ENCODE results near the gene PUM2. TPM values are rescaled to one million over a fixed set of nuclear protein-coding genes. Genes with fewer than 3 reads are reported as not detected.

The PUM2 gene
- total RNA-seq, 1 donor from 2014 or later = 112 TPM

GRCh38 chr2:20317690-20318089 lies 33.0 kb downstream of the PUM2 start:
- Mint-ChIP-seq H3K9me3 (no peaks in the 10 kb centered on the region), H3K4me3 (no peak overlapping the region), H3K36me3 (peaks cover 49% of the 10 kb centered on the region), H3K4me1 (ENCODE audit: unreplicated experiment) (peaks cover 15% of the 10 kb centered on the region), H3K27ac (no peak overlapping the region), H3K27me3 (no peaks in the 10 kb centered on the region)
- no peak for TF ChIP-seq CTCF (conservative IDR thresholded peaks at IDR 0.05)
- no peak for DNase-seq (ENCODE audit: extremely low spot score, unreplicated experiment)

- DNase-seq (ENCODE audit: extremely low spot score, unreplicated experiment) = no peak
- H3K27ac Mint-ChIP-seq = no peak overlapping the region
- no peak overlapping the region for H3K4me3 Mint-ChIP-seq
- no peaks in the 10 kb centered on the region for H3K27me3 Mint-ChIP-seq
- H3K36me3 Mint-ChIP-seq = peaks cover 50% of the 10 kb centered on the region
- TF ChIP-seq CTCF (conservative IDR thresholded peaks at IDR 0.05) = no peak
- H3K9me3 Mint-ChIP-seq = no peaks in the 10 kb centered on the region
- H3K4me1 Mint-ChIP-seq (ENCODE audit: unreplicated experiment) = peaks cover 15% of the 10 kb centered on the region
Observed at GRCh38 chr2:20317197-20317596, 33.4 kb downstream of the PUM2 start.

- no peak for TF ChIP-seq CTCF (conservative IDR thresholded peaks at IDR 0.05)
- peaks cover 42% of the 10 kb centered on the region for H3K36me3 Mint-ChIP-seq
- no peaks in the 10 kb centered on the region for H3K27me3 Mint-ChIP-seq
- H3K9me3 Mint-ChIP-seq = no peaks in the 10 kb centered on the region
- no peak overlapping the region for H3K27ac Mint-ChIP-seq
- peaks cover 4% of the 10 kb centered on the region for H3K4me1 Mint-ChIP-seq (ENCODE audit: unreplicated experiment)
- no peak overlapping the region for H3K4me3 Mint-ChIP-seq
- DNase-seq (ENCODE audit: extremely low spot score, unreplicated experiment) = no peak
Observed at GRCh38 chr2:20314562-20315501, 35.8 kb downstream of the PUM2 start.

GRCh38 chr2:20313659-20314058 lies 37.0 kb downstream of the PUM2 start:
- H3K4me3 Mint-ChIP-seq = no peak overlapping the region
- H3K27me3 Mint-ChIP-seq = no peaks in the 10 kb centered on the region
- H3K27ac Mint-ChIP-seq = no peak overlapping the region
- no peak for DNase-seq (ENCODE audit: extremely low spot score, unreplicated experiment)
- TF ChIP-seq CTCF (conservative IDR thresholded peaks at IDR 0.05) = no peak
- H3K36me3 Mint-ChIP-seq = peaks cover 36% of the 10 kb centered on the region
- H3K9me3 Mint-ChIP-seq = no peaks in the 10 kb centered on the region
- H3K4me1 Mint-ChIP-seq (ENCODE audit: unreplicated experiment) = no peaks in the 10 kb centered on the region

- H3K4me1 Mint-ChIP-seq (ENCODE audit: unreplicated experiment) = no peaks in the 10 kb centered on the region
- no peak overlapping the region for H3K4me3 Mint-ChIP-seq
- H3K36me3 Mint-ChIP-seq = peaks cover 34% of the 10 kb centered on the region
- no peaks in the 10 kb centered on the region for H3K27me3 Mint-ChIP-seq
- H3K27ac Mint-ChIP-seq = no peak overlapping the region
- no peak for DNase-seq (ENCODE audit: extremely low spot score, unreplicated experiment)
- no peaks in the 10 kb centered on the region for H3K9me3 Mint-ChIP-seq
- TF ChIP-seq CTCF (conservative IDR thresholded peaks at IDR 0.05) = no peak
Observed at GRCh38 chr2:20309001-20309400, 41.6 kb downstream of the PUM2 start.
